Bone marrow (tissue), 2 donors: Measurements from ENCODE around the gene TANC1.
"Not testable (repeated sequence)": the region's sequence is repeated elsewhere in the genome, so short reads cannot be mapped to it uniquely, and the experiment has no call there.

Experiments
- DNase-seq, 2 donors: peaks; one replicate each; lab custom pipeline; 2025; lab: John Stamatoyannopoulos, UW

Gene TANC1

GRCh38 chr2:159140070-159140769 lies 171.8 kb downstream of the TANC1 start:
- DNase-seq, result peak in 1 of 2 donors; percentile 93

- DNase-seq, result not testable (repeated sequence)
These were observed 172.4 kb downstream of the TANC1 start for GRCh38 chr2:159140821-159141220.

GRCh38 chr2:159144776-159145614 lies 176.6 kb downstream of the TANC1 start:
- DNase-seq, result no peak

GRCh38 chr2:159145745-159146354 lies 177.4 kb downstream of the TANC1 start:
- DNase-seq, result no peak

- DNase-seq, result peak in 1 of 2 donors; percentile 67
These were observed 178.7 kb downstream of the TANC1 start for GRCh38 chr2:159146996-159147666.

GRCh38 chr2:159147690-159148089 lies 179.2 kb downstream of the TANC1 start:
- no peak for DNase-seq

GRCh38 chr2:159148901-159149300 lies 180.5 kb downstream of the TANC1 start:
- DNase-seq, result no peak

- no peak for DNase-seq
These were observed 181.3 kb downstream of the TANC1 start for GRCh38 chr2:159149747-159150146.

- DNase-seq, result no peak
These were observed 181.9 kb downstream of the TANC1 start for GRCh38 chr2:159150280-159150746.

GRCh38 chr2:159151198-159152127 lies 183.0 kb downstream of the TANC1 start:
- no peak for DNase-seq

GRCh38 chr2:159152128-159152778 lies 183.8 kb downstream of the TANC1 start:
- DNase-seq, result no peak

GRCh38 chr2:159153063-159153462 lies 184.6 kb downstream of the TANC1 start:
- no peak for DNase-seq

GRCh38 chr2:159153463-159153862 lies 185.0 kb downstream of the TANC1 start:
- DNase-seq, result no peak

GRCh38 chr2:159153951-159154350 lies 185.5 kb downstream of the TANC1 start:
- DNase-seq, result no peak

GRCh38 chr2:159154366-159154765 lies 185.9 kb downstream of the TANC1 start:
- DNase-seq, result no peak

GRCh38 chr2:159155320-159155719 lies 186.9 kb downstream of the TANC1 start:
- no peak for DNase-seq

- DNase-seq, result no peak
These were observed 187.4 kb downstream of the TANC1 start for GRCh38 chr2:159155791-159156190.

GRCh38 chr2:159156834-159157233 lies 188.4 kb downstream of the TANC1 start:
- DNase-seq, result no peak

- no peak for DNase-seq
These were observed 189.1 kb downstream of the TANC1 start for GRCh38 chr2:159157361-159158209.

GRCh38 chr2:159160412-159160811 lies 192.0 kb downstream of the TANC1 start:
- no peak for DNase-seq
